ENCODE results near the gene PCNX3. TPM values are rescaled to one million over a fixed set of nuclear protein-coding genes. Genes with fewer than 3 reads are reported as not detected.
A peak's percentile ranks its signal among the peaks of the same experiment; 100 is the strongest.

The PCNX3 gene
- total RNA-seq, 3 donors from 2014 or later: 13.4 to 21.0 (median 20.1) TPM

- Histone ChIP-seq H3K4me3 (peak overlapping the region; percentile 60 to 91 (median 75)), H3K27ac (peak overlapping the region; percentile 96 to 97), H3K4me1 (peaks cover 24 to 26% of the 10 kb centered on the region in 2 donors), H3K27me3 (no peaks in the 10 kb centered on the region), H3K36me3 (no peaks in the 10 kb centered on the region), H3K9me3 (no peaks in the 10 kb centered on the region)
- DNase-seq (ENCODE audit: low spot score in 2 of 2): no peak
- intact Hi-C loops (cut with DNase I; ENCODE audit: low total_unique reads): loop anchor here (5.0 kb wide), 1 partner anchor 35 kb away; the partner anchor contains the start of gene MAP3K11
- TF ChIP-seq POLR2AphosphoS5 (IDR thresholded peaks at IDR 0.05) (no peak), POLR2A (IDR thresholded peaks at IDR 0.05) (no peak)
- TF ChIP-seq, protein P1, sequence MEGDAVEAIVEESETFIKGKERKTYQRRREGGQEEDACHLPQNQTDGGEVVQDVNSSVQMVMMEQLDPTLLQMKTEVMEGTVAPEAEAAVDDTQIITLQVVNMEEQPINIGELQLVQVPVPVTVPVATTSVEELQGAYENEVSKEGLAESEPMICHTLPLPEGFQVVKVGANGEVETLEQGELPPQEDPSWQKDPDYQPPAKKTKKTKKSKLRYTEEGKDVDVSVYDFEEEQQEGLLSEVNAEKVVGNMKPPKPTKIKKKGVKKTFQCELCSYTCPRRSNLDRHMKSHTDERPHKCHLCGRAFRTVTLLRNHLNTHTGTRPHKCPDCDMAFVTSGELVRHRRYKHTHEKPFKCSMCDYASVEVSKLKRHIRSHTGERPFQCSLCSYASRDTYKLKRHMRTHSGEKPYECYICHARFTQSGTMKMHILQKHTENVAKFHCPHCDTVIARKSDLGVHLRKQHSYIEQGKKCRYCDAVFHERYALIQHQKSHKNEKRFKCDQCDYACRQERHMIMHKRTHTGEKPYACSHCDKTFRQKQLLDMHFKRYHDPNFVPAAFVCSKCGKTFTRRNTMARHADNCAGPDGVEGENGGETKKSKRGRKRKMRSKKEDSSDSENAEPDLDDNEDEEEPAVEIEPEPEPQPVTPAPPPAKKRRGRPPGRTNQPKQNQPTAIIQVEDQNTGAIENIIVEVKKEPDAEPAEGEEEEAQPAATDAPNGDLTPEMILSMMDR (IDR thresholded peaks at IDR 0.05): no peak
These were observed 38.5 kb upstream of the PCNX3 start for GRCh38 chr11:65576867-65577755.

DNA sequence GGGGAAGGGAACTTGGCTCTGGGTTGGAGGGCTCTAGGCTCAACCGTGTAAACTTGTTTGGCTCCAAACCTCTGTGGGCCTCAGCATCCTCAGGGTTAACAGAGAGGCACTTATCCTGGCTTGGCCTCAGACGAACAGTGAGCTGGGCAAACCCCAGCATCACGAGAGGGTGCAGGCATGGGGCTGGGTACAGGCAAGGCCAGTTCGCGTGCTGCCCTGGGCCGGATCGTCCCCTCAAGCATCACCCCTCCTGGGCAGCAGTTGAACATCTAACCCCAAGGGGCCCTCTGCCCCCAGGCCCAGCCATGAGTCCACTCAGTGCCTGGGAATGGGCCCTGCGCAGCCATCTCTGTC is 37.8 kb upstream of the PCNX3 start:
- TF ChIP-seq POLR2AphosphoS5 (IDR thresholded peaks at IDR 0.05) (no peak), POLR2A (IDR thresholded peaks at IDR 0.05) (no peak)
- TF ChIP-seq, protein P1 (IDR thresholded peaks at IDR 0.05): no peak
- DNase-seq (ENCODE audit: low spot score in 2 of 2): no peak
- Histone ChIP-seq H3K27ac (peak overlapping the region; percentile 96 to 97), H3K9me3 (no peaks in the 10 kb centered on the region), H3K27me3 (no peaks in the 10 kb centered on the region), H3K36me3 (no peaks in the 10 kb centered on the region), H3K4me1 (peaks cover 24 to 26% of the 10 kb centered on the region in 2 donors), H3K4me3 (peak overlapping the region; percentile 60 to 91 (median 75))
- intact Hi-C loops (cut with DNase I; ENCODE audit: low total_unique reads): loop anchor here (5.0 kb wide), 1 partner anchor 35 kb away; the partner anchor contains the start of gene MAP3K11

GRCh38 chr11:65578134-65578533 is 37.4 kb upstream of the PCNX3 start:
- intact Hi-C loops (cut with DNase I; ENCODE audit: low total_unique reads): loop anchor here (5.0 kb wide), 1 partner anchor 34 kb away; the partner anchor contains the start of gene MAP3K11
- peaks cover 24 to 26% of the 10 kb centered on the region in 2 donors for H3K4me1 ChIP-seq
- H3K4me3 ChIP-seq: peak overlapping the region in 2 of 3 donors; percentile 60 to 75
- H3K9me3 ChIP-seq: no peaks in the 10 kb centered on the region
- H3K27me3 ChIP-seq: no peaks in the 10 kb centered on the region
- no peaks in the 10 kb centered on the region for H3K36me3 ChIP-seq
- TF ChIP-seq, protein P1 (IDR thresholded peaks at IDR 0.05): no peak
- TF ChIP-seq POLR2A (IDR thresholded peaks at IDR 0.05) (no peak), POLR2AphosphoS5 (IDR thresholded peaks at IDR 0.05) (no peak)
- peak overlapping the region; percentile 96 to 97 for H3K27ac ChIP-seq
- DNase-seq (ENCODE audit: low spot score in 2 of 2): no peak

DNA sequence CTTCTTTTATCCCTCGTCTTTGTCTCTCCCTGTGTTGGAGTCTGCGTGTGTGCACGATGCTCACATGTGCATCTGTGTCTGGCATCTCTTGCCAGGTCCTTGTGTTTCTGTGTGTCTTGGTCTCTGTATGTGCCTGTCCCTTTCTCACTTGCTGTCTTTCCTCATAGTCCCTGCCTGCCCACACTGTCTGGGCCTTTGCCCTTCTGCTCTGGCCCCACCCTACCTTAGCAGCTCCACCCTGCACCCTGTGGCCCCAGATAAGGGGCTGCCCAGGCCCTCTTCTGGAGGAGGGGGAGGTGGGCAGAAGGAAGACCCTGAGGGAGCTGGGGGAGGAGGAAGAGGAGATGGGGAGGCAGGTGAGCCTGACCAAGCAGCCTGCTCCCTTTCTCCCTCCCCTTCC is 36.9 kb upstream of the PCNX3 start:
- H3K4me1 ChIP-seq: peaks cover 23 to 24% of the 10 kb centered on the region in 2 donors
- no peak overlapping the region for H3K4me3 ChIP-seq
- intact Hi-C loops (cut with DNase I; ENCODE audit: low total_unique reads): loop anchor here (5.0 kb wide), 1 partner anchor 34 kb away; the partner anchor contains the start of gene MAP3K11
- H3K27ac ChIP-seq: no peak overlapping the region
- no peaks in the 10 kb centered on the region for H3K27me3 ChIP-seq
- TF ChIP-seq POLR2AphosphoS5 (IDR thresholded peaks at IDR 0.05): no peak
- TF ChIP-seq, protein P1 (IDR thresholded peaks at IDR 0.05): no peak
- no peak for TF ChIP-seq POLR2A (IDR thresholded peaks at IDR 0.05)
- no peak for DNase-seq (ENCODE audit: low spot score in 2 of 2)
- no peaks in the 10 kb centered on the region for H3K9me3 ChIP-seq
- no peaks in the 10 kb centered on the region for H3K36me3 ChIP-seq

GRCh38 chr11:65579291-65579690 is 36.3 kb upstream of the PCNX3 start:
- TF ChIP-seq POLR2A (IDR thresholded peaks at IDR 0.05): no peak
- H3K9me3 ChIP-seq: no peaks in the 10 kb centered on the region
- no peak overlapping the region for H3K27ac ChIP-seq
- no peaks in the 10 kb centered on the region for H3K36me3 ChIP-seq
- intact Hi-C loops (cut with DNase I; ENCODE audit: low total_unique reads): loop anchor here (5.0 kb wide), 1 partner anchor 33 kb away; the partner anchor contains the start of gene MAP3K11
- peaks cover 20 to 24% of the 10 kb centered on the region in 2 donors for H3K4me1 ChIP-seq
- no peaks in the 10 kb centered on the region for H3K27me3 ChIP-seq
- no peak overlapping the region for H3K4me3 ChIP-seq
- no peak for DNase-seq (ENCODE audit: low spot score in 2 of 2)
